HG02981 (cell line): Measurements from ENCODE around the gene PDXK.
A peak's percentile ranks its signal among the peaks of the same experiment; 100 is the strongest.

ENCODE experiments used
- ATAC-seq: cut with Tn5 transposase; IDR thresholded peaks from one replicate; pipeline ENCODE4 v1.9.1; 2021; ENCODE audit warnings: mild to moderate bottlenecking, moderate library complexity; ENCODE audit not compliant: unreplicated experiment

The PDXK gene

GRCh38 chr21:43761886-43762285 is 43.0 kb downstream of the PDXK start:
- no peak for ATAC-seq

- no peak for ATAC-seq
Observed at GRCh38 chr21:43762303-43763128, 43.6 kb downstream of the PDXK start.

- no peak for ATAC-seq
Observed at GRCh38 chr21:43763901-43764523, 45.1 kb downstream of the PDXK start.

- ATAC-seq, result no peak
Observed at GRCh38 chr21:43764576-43765495, 45.9 kb downstream of the PDXK start.

GRCh38 chr21:43766734-43767497 is 48.0 kb downstream of the PDXK start:
- no peak for ATAC-seq

GRCh38 chr21:43767498-43767983 is 48.6 kb downstream of the PDXK start:
- ATAC-seq, result no peak

- ATAC-seq, result no peak
Observed at GRCh38 chr21:43767984-43768867, 49.3 kb downstream of the PDXK start.

- no peak for ATAC-seq
Observed at GRCh38 chr21:43768868-43769167, 49.9 kb downstream of the PDXK start.

- ATAC-seq, result no peak
Observed at GRCh38 chr21:43769325-43769958, 50.5 kb downstream of the PDXK start.

- ATAC-seq, result no peak
Observed at GRCh38 chr21:43770066-43770655, 51.2 kb downstream of the PDXK start.

GRCh38 chr21:43771199-43771675 is 52.3 kb downstream of the PDXK start:
- no peak for ATAC-seq

GRCh38 chr21:43771698-43772424 is 52.9 kb downstream of the PDXK start:
- ATAC-seq, result no peak

- ATAC-seq, result no peak
Observed at GRCh38 chr21:43772425-43772821, 53.5 kb downstream of the PDXK start.

GRCh38 chr21:43774163-43774562 is 55.2 kb downstream of the PDXK start:
- ATAC-seq, result no peak

GRCh38 chr21:43775190-43775589 is 56.3 kb downstream of the PDXK start:
- no peak for ATAC-seq

- peak; percentile 63 for ATAC-seq
Observed at GRCh38 chr21:43775795-43776430, 57.0 kb downstream of the PDXK start, which contains the start of gene CSTB. Gene CSTB (minus strand): TSS chr21:43776308. CDS start chr21:43776269, 39 bp downstream.

GRCh38 chr21:43777953-43778352 is 59.0 kb downstream of the PDXK start:
- ATAC-seq, result no peak
